Embryonic facial prominence (tissue), 1 donor: ENCODE measurements around the gene CHD2.
"Not testable (repeated sequence)": the region's sequence is repeated elsewhere in the genome, so short reads cannot be mapped to it uniquely, and the experiment has no call there.

Experiments used
- DNase-seq: peaks from one replicate; pipeline ENCODE4 v3.0.0-alpha.2; 2016; ENCODE audit errors: extremely low spot score

CHD2 gene

GRCh38 chr15:92906020-92906419, 5.9 kb downstream of the CHD2 start:
- DNase-seq, result no peak

GRCh38 chr15:92906563-92907081, 6.5 kb downstream of the CHD2 start:
- DNase-seq, result no peak

- DNase-seq, result no peak
Observed at GRCh38 chr15:92907229-92907628, 7.1 kb downstream of the CHD2 start.

GRCh38 chr15:92907896-92908712, 8.0 kb downstream of the CHD2 start:
- DNase-seq, result no peak

- no peak for DNase-seq
Observed at GRCh38 chr15:92908713-92909057, 8.6 kb downstream of the CHD2 start.

- DNase-seq, result no peak
Observed at GRCh38 chr15:92909136-92909781, 9.1 kb downstream of the CHD2 start.

- no peak for DNase-seq
Observed at GRCh38 chr15:92910451-92910850, 10.3 kb downstream of the CHD2 start.

- DNase-seq, result no peak
Observed at GRCh38 chr15:92914103-92914499, 14.0 kb downstream of the CHD2 start.

GRCh38 chr15:92914768-92915221, 14.7 kb downstream of the CHD2 start:
- DNase-seq, result no peak

- DNase-seq, result no peak
Observed at GRCh38 chr15:92915766-92916435, 15.8 kb downstream of the CHD2 start.

GRCh38 chr15:92917598-92918407, 17.7 kb downstream of the CHD2 start:
- peak; percentile 92 for DNase-seq

GRCh38 chr15:92918881-92919280, 18.8 kb downstream of the CHD2 start:
- DNase-seq, result not testable (repeated sequence)

- DNase-seq, result no peak
Observed at GRCh38 chr15:92920595-92921161, 20.6 kb downstream of the CHD2 start.

- DNase-seq, result no peak
Observed at GRCh38 chr15:92921215-92922131, 21.3 kb downstream of the CHD2 start.

- no peak for DNase-seq
Observed at GRCh38 chr15:92922418-92923002, 22.4 kb downstream of the CHD2 start.

- no peak for DNase-seq
Observed at GRCh38 chr15:92924216-92924615, 24.1 kb downstream of the CHD2 start.

GRCh38 chr15:92925454-92925853, 25.3 kb downstream of the CHD2 start:
- no peak for DNase-seq

- DNase-seq, result no peak
Observed at GRCh38 chr15:92928225-92928750, 28.2 kb downstream of the CHD2 start.

- DNase-seq, result no peak
Observed at GRCh38 chr15:92929002-92929401, 28.9 kb downstream of the CHD2 start.
